Upper lobe of left lung (tissue), 4 donors: ENCODE results near the gene TAF9B.

Source experiments
- CTCF ChIP-seq, 6 experiments: fragments of 450-650 bp in 4 of 6; fragments of 200-600 bp in 2 of 6; sonication (generic) in 2 of 6; IDR thresholded peaks; one replicate each; pipeline ENCODE4 v1.5.1; 2016 to 2019; ENCODE audit warnings: antibody characterized with exemption in 6 of 6
- EP300 ChIP-seq, 4 donors: sonication (generic); formaldehyde crosslinking; IDR thresholded peaks; one replicate each; pipeline ENCODE4 v1.5.1; 2017; ENCODE audit warnings: antibody characterized with exemption in 4 of 4, control low read depth in 2 of 4
- POLR2AphosphoS5 ChIP-seq, 2 donors: sonication (generic); formaldehyde crosslinking; IDR thresholded peaks; one replicate each; pipeline ENCODE4 v1.5.1; 2017; ENCODE audit warnings: antibody characterized with exemption in 2 of 2

DNA sequence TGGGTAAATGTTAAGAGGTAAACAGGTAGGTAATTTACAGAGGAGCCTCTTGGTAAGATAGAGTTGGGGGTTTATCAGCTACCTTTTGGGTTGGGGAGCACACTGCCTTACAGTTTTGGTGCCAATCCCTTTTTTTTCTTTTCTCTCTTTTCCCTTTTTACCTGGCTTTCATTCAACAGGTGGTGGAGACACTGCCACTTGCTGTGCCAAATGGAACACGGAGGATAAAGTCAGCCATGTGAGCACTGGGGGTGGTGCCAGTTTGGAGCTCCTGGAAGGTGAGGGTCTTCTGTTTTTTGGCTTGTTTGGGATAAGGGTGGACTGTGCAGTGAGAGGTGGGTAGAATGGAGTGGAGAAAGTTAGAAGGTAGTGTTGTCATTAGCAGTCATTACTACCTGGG is 14.3 kb downstream of the TAF9B start:
- TF ChIP-seq EP300 (IDR thresholded peaks at IDR 0.05) = no peak
- no peak for TF ChIP-seq POLR2AphosphoS5 (IDR thresholded peaks at IDR 0.05)
- TF ChIP-seq CTCF (IDR thresholded peaks at IDR 0.05) = no peak
